Measurements from ENCODE around the gene CCDC69. TPM values are rescaled to one million over a fixed set of nuclear protein-coding genes. Genes with fewer than 3 reads are reported as not detected.

CCDC69 gene
- total RNA-seq, 1 donor = 3.0 TPM

DNA sequence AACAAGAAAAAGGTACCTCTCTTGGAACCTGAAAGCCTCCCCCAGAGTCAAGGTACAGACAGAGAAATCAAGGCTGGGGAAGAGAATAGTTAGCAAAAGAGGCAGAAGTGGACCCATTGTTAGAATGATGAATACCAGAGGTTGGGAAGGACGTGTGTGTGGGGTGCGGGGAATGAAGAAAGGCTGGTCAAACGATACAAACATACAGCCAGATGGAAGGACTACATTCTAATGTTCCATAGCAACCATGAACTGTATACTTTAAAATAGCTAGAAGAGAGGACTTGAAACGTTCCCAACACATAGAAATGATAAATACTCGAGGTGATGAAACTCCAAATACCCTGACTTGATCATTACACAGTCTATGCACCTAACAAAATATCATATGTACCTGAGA, 7.1 kb downstream of the CCDC69 start:
- TF ChIP-seq, protein P1, sequence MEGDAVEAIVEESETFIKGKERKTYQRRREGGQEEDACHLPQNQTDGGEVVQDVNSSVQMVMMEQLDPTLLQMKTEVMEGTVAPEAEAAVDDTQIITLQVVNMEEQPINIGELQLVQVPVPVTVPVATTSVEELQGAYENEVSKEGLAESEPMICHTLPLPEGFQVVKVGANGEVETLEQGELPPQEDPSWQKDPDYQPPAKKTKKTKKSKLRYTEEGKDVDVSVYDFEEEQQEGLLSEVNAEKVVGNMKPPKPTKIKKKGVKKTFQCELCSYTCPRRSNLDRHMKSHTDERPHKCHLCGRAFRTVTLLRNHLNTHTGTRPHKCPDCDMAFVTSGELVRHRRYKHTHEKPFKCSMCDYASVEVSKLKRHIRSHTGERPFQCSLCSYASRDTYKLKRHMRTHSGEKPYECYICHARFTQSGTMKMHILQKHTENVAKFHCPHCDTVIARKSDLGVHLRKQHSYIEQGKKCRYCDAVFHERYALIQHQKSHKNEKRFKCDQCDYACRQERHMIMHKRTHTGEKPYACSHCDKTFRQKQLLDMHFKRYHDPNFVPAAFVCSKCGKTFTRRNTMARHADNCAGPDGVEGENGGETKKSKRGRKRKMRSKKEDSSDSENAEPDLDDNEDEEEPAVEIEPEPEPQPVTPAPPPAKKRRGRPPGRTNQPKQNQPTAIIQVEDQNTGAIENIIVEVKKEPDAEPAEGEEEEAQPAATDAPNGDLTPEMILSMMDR (IDR thresholded peaks at IDR 0.05; ENCODE audit: insufficient read depth, low read depth, low read length) = no peak
- DNase-seq (ENCODE audit: low read depth) = no peak
- H3K4me3 ChIP-seq (ENCODE audit: low read depth, low read length) = no peak overlapping the region

DNA sequence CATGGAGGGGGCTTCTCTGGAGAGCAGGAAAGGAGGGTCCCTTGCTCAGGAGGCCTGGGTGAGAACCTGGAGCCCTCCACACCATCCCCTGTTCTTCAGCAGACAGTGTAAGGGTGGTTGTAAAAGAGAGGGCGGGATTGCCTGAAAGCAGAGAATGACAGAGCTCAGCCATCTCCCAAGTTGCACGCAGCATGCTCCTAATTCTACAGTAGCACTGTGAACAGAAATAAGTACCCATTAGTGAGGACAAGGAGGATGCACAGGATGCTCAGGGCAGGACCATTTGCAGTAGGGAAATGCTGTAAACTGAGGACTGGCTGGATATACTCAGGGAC, 8.4 kb downstream of the CCDC69 start:
- no peak overlapping the region for H3K4me3 ChIP-seq (ENCODE audit: low read depth, low read length)
- TF ChIP-seq, protein P1 (IDR thresholded peaks at IDR 0.05; ENCODE audit: insufficient read depth, low read depth, low read length) = no peak
- no peak for DNase-seq (ENCODE audit: low read depth)

DNA sequence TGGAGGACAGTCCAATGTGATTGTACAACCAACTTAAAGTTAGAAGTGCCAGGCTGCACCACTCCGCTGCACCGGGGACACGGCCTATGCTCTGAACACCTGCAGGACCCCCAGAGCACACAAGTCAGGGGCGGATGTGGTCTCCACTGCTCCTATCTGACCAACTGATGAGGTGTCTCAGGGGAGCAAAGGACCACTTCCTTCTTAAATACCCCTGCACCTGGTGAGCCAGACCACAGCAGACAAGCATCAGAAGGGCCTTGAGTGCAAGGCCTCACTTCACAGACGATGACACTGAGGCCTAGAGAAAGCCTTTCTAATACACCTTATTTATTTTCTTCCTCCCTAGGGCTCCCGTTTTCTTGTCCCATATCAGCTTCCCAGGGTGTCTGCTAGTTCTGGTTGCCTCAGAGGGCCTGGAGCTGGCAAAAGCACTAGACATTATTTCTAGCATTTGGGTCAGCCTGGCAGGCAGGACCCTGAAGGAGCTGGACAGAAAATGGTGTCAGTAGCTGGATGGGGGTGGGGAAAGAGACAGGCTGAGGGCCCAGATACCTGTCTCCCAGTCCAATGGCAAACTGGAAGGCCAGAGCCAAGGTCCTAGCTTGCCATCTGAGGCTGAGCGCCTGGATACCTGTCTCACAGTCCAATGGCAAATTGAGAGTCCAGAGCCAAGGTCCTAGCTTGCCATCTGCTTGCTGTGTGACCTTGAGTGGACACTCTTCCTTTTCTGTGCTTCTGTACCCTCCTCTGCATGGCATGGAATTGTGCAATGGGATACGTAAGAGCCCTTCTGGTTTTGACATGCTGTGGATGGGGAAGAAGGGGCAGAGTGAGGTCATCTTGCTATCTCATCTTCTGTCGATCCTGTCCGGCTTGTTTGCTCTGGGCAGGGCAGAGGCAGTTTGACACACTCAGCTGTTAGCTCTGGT, 9.0 kb downstream of the CCDC69 start:
- TF ChIP-seq, protein P1 (IDR thresholded peaks at IDR 0.05; ENCODE audit: insufficient read depth, low read depth, low read length) = no peak
- no peak overlapping the region for H3K4me3 ChIP-seq (ENCODE audit: low read depth, low read length)
- peak; percentile 52 for DNase-seq (ENCODE audit: low read depth)

DNA sequence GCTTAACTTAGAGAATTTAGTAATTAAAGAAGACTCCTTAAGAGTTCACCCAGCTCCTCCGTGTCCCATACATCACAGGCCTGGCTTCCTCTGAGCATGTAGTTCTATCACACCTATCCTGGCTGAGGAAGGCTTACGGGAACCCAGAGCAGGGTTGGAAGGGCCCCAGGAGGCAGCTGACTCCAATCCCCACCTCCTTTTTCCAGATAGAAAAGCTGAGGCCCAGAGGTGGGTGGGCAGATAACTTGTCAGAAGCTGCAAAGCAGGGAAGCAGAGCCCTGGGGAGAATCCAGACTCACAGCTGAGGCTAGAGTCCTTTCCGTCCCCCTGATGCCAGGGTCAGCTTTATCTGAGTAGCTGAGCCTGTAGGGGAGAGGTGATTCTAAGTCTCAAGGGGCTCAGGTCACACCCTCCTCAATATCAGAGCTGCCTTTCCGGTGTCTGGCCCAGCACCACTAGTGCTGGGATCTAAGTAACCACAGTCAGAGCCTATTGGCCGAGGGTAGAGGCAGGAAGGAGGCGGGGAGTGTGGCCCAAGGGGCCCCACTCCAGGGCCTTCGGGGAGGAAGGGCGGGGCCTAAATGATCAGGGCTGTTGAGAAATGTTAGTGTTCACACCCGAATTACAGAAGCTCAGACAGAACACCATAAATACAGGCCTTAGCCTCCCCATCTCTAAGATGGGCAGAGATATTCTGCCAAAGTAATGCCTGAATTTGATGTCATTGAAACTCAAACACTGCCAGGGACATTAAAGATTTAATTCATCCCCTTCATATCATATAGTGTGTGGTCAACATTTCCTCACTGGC, 9.9 kb downstream of the CCDC69 start:
- no peak overlapping the region for H3K4me3 ChIP-seq (ENCODE audit: low read depth, low read length)
- DNase-seq (ENCODE audit: low read depth) = peak; percentile 87
- TF ChIP-seq, protein P1 (IDR thresholded peaks at IDR 0.05; ENCODE audit: insufficient read depth, low read depth, low read length) = no peak

DNA sequence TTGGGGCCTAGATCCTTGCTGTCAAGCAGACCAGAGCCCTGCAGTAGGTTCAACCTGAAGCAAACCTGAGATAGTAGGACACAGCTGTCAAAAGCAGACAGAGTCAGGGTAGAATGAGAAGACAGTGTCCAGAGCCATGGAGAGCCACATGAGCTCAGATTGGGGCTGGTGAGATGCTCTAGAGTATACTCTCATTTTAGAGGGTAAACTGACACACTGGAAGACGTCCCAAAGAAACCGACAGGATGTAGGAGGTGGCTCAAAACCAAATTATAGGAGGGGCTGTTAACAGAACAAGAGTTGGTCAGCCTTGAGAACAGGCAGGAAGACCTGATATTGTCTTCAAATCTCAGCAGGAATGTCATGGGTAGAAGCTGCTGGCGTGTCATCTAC, 11.5 kb downstream of the CCDC69 start:
- no peak overlapping the region for H3K4me3 ChIP-seq (ENCODE audit: low read depth, low read length)
- no peak for DNase-seq (ENCODE audit: low read depth)
- TF ChIP-seq, protein P1 (IDR thresholded peaks at IDR 0.05; ENCODE audit: insufficient read depth, low read depth, low read length) = no peak

DNA sequence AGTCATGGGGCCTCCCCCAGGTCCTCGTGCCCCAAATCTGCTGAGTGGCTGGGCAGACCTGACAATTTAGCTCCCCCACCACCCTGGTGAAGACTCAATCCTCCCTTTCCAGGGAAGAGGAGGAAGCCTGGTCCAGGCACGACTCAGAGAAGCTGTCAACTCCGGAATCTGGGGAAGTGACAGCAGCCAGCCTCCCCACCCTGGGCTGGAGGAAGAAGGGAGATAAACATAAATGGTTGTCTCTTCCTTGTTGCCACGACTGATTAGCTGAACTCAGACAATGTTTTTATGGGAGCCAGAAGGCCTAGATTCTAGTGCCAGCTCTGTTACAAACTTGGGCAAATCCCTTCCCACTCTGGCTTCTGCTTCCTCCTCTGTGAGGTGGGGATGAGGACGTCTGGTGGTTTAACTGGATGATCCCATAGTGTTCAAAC, 15.4 kb downstream of the CCDC69 start:
- H3K4me3 ChIP-seq (ENCODE audit: low read depth, low read length) = no peak overlapping the region
- TF ChIP-seq, protein P1 (IDR thresholded peaks at IDR 0.05; ENCODE audit: insufficient read depth, low read depth, low read length) = no peak
- no peak for DNase-seq (ENCODE audit: low read depth)

All from fibroblast of villous mesenchyme (primary cell).